H1 (cell line): ENCODE measurements around the gene FGF6. TPM values are rescaled to one million over a fixed set of nuclear protein-coding genes. Genes with fewer than 3 reads are reported as not detected.

Experiments used
- CBX8 ChIP-seq: fragments of 300-800, 300-1000 bp; sonication (generic); IDR thresholded peaks from 2 replicates; pipeline ENCODE4 v1.7.1; 2016; ENCODE audit warnings: low read depth, low read length, borderline replicate concordance
- EGR1 ChIP-seq: IDR thresholded peaks from 2 replicates; pipeline ENCODE4 v1.6.1; 2011; ENCODE audit warnings: low read depth, low read length, borderline replicate concordance
- EP300 ChIP-seq, 2 experiments: IDR thresholded peaks; 1 replicate in 1 of 2; 2 replicates in 1 of 2; pipeline ENCODE4 v1.6.1; 2011 to 2012; ENCODE audit warnings: low read depth in 2 of 2, low read length in 2 of 2, mild to moderate bottlenecking in 2 of 2, borderline replicate concordance in 1 of 2, inconsistent platforms in 1 of 2, moderate library complexity in 1 of 2
- EZH2 ChIP-seq: fragments of 200-600 bp; sonication (generic); IDR thresholded peaks from 2 replicates; pipeline ENCODE4 v1.7.1; 2012; ENCODE audit warnings: low read depth, mild to moderate bottlenecking, moderate library complexity, low read length, inconsistent platforms; ENCODE audit not compliant: severe bottlenecking
- SIN3A ChIP-seq, 2 experiments: IDR thresholded peaks in 1 of 2; conservative IDR thresholded peaks in 1 of 2; 2 replicates each; pipeline ENCODE4 v1.6.1; 2011 to 2012; ENCODE audit warnings: low read length in 2 of 2, improper control_type of control experiment in 1 of 2, low read depth in 1 of 2, mild to moderate bottlenecking in 1 of 2
- polyA plus RNA-seq, 7 experiments: library from polyadenylated mRNA; depleted of rRNA in 3 of 7; stranded (reverse) in 5 of 7; unstranded in 2 of 7; fragments of >200 nt in 5 of 7; fragments of 200-250 nt in 2 of 7; gene quantifications; 1 replicate in 5 of 7; 2 replicates in 1 of 7; 4 replicates in 1 of 7; pipeline versions ENCODE4 v1.2.1 to v1.2.3, GENCODE V29; 2011 to 2013; ENCODE audit warnings: missing spikeins in 2 of 7, mixed read lengths in 2 of 7
- total RNA-seq: library from RNA; stranded (reverse); fragmentation: NEBNext Ultra II Directional; extraction: Animal tissue kit (Norgen Biotek cat#: 25700); gene quantifications from 2 replicates; pipeline ENCODE4 v1.2.1, GENCODE V29; 2021

FGF6 gene
- total and polyA plus RNA-seq, 2 of the 8 experiments (the other 6 are each of a cell fraction or from before 2014, with no cell fraction given), result not detected

DNA sequence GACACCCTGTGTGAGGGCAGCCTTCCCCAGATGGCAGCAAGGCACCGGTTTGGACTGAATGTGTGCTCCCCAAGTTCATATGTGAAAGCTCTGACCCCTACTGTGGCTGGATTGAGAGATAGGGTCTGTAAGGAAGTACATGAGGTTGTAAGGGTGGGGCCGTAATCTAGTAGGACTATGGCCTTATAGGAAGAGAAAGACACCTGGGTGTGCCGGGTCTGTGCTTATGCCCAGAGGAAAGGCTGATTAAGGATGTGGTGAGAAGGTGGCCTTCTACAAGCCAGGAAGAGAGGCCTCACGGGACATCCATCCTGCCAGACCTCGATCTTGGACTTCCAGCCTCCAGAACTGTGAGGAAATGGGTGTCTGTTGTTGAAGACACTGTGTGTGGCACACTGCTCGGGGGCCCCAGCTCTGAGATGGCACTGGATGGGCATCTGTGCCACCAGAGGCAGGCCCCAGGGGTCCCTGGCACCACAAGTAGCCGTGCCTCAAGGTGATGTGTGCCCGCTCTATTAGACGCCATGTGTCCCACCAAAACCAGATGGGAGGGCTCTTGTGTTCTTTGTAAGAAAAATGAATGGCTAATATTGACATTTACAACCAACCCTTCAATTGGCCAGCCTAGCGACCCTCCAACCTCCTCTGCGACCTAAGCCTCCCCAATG is 22.0 kb downstream of the FGF6 start (continued):
- TF ChIP-seq SIN3A (conservative IDR thresholded peaks at IDR 0.05 in 1 of 2, IDR thresholded peaks at IDR 0.05 in 1 of 2; ENCODE audit: low read depth in 1 of 2, low read length in 2 of 2) (no peak), EP300 (IDR thresholded peaks at IDR 0.05; ENCODE audit: borderline replicate concordance in 1 of 2, low read depth in 2 of 2, low read length in 2 of 2) (no peak), EGR1 (no peak), EZH2 (no peak), CBX8 (no peak)
